Adrenal gland (tissue), 5 donors: ENCODE results near the gene GLB1L2.

ENCODE experiments used
- CTCF ChIP-seq, 6 experiments: fragments of 450-650 bp in 4 of 6; fragments of 200-600 bp in 2 of 6; sonication (generic) in 1 of 6; IDR thresholded peaks; 1 replicate in 5 of 6; 2 replicates in 1 of 6; pipeline versions ENCODE4 v1.5.1 to v1.8.0; 2016 to 2021; ENCODE audit warnings: antibody characterized with exemption in 6 of 6, mild to moderate bottlenecking in 2 of 6, moderate library complexity in 1 of 6
- POLR2A ChIP-seq, 2 donors: fragments of 450-650 bp; IDR thresholded peaks; one replicate each; pipeline ENCODE4 v1.6.1; 2017; ENCODE audit warnings: antibody characterized with exemption in 2 of 2, mild to moderate bottlenecking in 2 of 2, moderate library complexity in 1 of 2
- donor health status: DM: no; HTN: no; CAD: no.

GRCh38 chr11:134346101-134346975 is 14.6 kb downstream of the GLB1L2 start:
- TF ChIP-seq CTCF (IDR thresholded peaks at IDR 0.05), result no peak
- TF ChIP-seq POLR2A (IDR thresholded peaks at IDR 0.05), result no peak
